NCI-H460 (cell line): Measurements from ENCODE around the gene AK9. TPM values are rescaled to one million over a fixed set of nuclear protein-coding genes. Genes with fewer than 3 reads are reported as not detected.
A peak's percentile ranks its signal among the peaks of the same experiment; 100 is the strongest.
"Not testable (repeated sequence)": the region's sequence is repeated elsewhere in the genome, so short reads cannot be mapped to it uniquely, and the experiment has no call there.

Experiments used
- DNase-seq: peaks from one replicate; pipeline ENCODE4 v3.0.0-alpha.2; 2016; ENCODE audit warnings: low read depth; ENCODE audit errors: extremely low read depth
- total RNA-seq: library from RNA; depleted of rRNA; stranded (reverse); fragments of >200 nt; shearing (Covaris generic); gene quantifications from 2 replicates; pipeline ENCODE4 v1.2.3, GENCODE V29; 2014

The AK9 gene
- total RNA-seq, 1 experiment from 2014 or later, result 5.6 TPM

DNA sequence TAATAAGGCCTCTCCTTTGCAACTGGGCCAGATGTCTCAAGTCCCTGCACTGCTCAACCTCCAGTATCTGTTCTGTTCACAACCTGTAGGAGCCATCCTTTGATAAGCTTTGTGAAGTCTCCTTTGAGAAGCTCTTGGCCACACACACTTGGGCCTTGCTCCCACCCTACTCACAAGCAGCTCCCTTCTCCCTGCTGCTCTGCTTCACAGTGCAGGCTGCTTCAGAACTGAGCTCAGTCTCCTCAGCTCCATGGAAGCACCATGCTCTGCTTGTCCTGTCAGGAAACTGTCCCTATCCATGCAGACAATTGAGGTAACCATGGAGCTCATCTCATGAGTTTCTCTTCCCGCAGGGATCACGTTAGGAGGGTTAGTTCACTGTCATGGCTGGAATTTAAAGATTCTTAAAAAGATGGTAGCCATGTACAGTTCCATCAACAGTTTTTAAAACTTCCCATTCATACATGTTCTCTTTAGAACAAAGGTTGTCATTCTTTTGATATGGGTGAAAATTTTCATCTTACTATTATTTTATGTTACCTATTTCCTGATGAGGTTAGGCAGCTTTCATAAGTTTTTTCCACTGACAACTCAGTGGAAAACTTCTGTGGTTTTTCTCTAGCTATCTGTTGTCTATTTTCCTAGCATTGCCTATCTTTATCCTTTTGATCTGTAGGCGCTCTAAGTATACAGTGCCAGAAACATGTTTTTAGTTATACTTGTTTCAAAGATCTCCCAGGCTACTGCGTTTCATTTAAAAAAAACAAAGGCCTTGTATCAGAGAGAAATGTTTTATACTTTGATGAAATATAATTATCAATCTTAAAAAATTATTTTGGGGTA lies 62.6 kb downstream of the AK9 start:
- no peak for DNase-seq

DNA sequence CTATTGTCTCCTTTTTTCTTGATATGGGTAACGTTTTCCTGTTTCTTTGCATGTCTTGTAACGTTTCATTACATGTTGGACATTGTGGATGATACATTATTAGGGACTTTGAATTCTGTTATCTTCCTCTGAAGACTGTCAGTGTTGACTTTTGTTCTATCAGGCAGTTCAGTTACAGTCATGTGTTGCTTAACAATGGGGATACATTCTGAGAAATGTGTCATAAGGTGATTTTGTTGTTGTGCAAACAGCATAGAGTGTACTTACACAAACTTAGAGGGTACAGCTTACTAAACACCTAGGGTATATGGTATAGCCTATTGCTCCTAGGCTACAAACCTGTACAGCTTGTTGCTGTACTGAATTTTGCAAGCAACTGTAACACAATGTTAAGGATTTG lies 64.7 kb downstream of the AK9 start:
- no peak for DNase-seq

DNA sequence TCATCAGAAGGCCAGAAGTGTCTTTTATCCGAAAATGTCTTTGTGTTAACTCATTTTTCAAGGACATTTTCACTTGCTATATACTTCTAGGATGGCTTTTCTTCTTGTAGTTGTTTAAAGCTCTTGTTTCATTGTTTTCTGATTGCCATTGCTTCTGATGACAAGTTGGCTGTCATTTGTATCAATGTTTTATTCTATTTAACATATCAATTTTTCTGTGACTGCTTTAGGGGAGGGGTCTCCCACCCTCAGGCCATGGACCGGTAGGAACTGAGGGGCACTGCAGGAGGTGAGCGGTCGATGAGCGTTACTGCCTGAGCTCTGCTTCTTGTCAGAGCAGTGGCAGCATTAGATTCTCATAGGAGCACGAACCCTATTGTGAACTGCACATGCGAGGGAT lies 65.8 kb downstream of the AK9 start:
- no peak for DNase-seq

DNA sequence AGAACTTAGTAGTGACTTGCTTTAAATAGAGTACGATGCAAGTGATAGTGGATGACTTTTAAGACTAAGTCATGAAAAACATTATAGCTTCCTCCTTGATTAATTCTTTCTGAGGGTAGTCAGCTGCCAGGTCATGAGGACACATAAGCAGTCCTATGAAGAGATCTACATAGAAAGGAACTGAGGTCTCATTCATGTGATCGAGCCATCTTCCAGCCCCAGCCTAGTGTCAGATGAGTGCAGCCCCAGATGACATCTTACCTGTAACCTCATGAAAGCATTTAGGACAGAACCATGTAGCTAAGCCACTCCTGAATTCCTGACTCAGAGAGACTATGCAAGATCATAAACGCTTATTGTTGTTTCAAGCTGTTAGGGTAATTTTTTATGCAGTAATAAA lies 67.7 kb downstream of the AK9 start:
- no peak for DNase-seq

DNA sequence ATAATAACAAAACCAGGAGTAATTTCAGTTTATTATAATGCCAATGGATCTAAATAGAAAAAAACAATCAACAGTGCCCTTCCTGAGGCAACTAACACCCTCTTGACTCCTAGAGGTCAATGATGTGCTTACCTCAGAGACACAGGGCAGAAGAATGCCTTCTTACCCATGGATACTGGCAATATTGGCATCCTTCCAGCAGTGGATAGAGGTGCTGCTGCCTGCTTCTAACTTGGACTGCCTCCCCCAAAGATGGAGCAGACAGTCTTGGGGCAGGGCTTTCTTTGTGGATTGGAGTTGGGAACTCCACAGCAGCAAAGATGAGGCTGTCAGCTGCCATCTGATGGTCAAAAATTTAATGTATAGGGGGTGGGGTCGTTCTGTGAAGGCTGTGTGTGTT lies 78.7 kb downstream of the AK9 start:
- no peak for DNase-seq

DNA sequence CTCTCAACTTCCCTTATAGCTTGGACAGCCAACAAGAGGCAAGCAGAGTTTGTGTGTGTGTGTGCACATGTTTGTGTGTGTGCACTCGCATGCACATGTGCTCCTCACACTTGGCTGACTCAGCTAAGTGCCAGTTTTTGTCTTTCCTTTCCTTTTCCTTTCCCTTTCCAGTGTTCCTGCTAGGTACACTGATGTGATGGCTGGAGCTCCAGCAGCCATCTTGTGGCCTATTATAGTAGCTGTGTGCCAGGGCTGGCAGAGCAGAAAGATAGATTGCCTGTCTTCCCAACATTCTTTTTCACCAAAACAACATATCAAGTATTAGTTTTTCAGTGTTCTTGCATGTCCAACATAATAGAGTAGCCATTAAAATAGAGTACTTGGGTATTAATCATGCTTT lies 79.5 kb downstream of the AK9 start:
- DNase-seq, result no peak

DNA sequence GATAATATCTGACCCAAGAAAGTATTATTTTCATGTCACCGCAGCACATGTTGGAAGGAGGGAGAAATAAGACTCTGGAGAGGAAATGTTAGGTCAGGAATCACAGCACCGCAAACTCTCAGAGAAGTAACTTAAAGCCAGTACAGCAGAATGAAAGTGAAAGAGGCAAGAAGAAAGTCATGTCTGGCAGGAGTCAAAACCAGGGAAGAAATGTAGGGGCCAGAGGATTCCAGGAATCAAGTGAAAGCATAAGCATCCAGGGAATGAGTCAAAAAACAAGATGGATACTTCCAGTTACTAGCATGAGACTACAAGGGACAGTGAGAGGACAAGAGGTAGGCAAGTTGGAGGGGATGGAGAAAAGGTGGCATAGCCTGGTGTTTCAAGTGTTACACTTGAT lies 80.4 kb downstream of the AK9 start:
- no peak for DNase-seq

DNA sequence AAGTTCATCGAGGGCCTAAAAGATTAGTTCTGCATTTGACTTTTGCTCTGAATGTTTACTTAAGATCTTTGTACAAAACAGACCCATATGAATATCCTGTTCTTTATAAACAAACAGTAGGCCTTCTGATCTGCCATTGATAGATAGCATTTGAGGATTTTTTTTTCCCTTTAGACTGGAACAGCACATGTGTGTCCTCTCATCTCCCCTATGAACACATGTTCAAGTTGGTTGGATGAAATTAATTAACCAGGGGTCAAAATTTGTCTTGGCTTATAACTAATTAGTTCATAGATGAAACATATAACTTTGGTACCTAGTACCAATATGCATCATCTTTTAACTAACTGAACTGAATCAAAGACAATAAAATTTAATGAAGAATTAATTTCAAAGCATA lies 81.3 kb downstream of the AK9 start:
- no peak for DNase-seq

DNA sequence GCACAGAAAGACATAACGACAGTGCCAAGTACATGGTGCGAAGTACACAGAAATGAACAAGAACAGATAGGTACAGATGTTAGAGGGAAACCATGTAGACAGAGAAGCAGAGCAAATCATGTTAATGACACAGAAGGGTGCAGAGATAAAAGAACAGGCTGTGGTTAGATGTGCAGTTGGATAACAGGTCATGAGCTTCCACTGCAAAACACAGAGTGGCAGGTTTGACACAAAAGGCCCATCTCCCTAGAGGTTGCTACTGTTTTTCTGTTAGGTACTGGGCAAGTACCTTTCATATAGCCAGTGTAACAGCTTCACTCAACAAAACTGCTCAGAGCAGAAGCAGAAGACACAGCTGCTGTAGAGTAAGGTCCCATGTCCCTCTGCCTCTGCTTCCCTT lies 84.6 kb downstream of the AK9 start:
- no peak for DNase-seq

DNA sequence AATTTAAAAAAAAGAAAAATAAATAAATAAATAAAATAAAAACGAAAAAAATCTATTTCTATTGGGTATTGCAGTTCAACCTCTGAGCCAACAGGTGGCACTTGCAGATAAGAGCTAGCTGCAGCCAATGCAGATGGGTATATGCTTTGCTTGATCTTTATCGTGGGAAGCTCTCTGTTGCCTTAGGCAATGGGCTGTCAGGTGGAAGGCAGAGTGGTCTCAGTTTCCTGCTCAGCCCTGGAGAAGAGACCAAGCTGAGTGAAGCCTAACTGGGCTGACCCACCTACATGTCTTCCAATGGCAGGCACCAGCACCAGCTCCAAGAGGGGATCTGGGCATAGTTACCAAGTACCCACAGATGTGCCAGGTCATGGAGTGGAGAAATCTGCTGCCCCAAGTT lies 95.0 kb downstream of the AK9 start:
- no peak for DNase-seq

DNA sequence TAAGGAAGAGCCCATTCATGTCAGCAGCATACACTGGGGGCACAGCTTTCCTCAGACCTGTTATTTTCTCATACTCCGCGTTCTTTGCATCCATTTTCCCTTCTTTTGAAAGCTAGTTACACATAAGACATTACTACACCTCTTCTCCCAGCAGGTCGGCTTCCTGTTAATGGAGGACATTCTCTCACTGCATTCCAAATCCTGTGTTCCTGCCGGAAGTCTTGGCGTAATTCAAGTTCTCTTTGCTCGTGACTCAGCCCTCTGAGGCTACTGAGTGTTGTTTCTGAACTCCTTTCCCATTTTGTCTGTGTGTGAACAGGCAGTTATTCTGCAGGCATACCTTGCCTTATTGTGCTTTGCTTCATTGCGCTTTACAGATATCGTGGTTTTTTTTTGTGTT lies 110.5 kb downstream of the AK9 start:
- no peak for DNase-seq

DNA sequence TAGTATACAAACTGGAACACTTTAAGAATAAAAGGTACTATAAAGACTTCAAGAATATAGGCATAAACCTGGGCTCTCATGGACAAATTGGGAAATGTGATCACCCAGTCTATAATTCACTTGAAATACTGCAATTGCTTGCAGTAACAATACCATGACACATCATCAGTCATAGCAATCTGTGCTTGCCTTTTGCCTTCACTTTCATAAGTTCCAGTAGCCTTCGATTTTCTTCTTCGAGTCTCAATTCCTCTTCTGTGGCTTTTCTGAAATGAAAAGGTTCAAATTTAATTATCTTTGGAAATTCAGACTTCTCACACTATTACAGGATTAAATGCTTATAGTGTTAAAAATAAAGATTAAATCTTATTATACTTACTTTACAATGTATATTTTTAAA lies 111.6 kb downstream of the AK9 start:
- DNase-seq, result no peak

DNA sequence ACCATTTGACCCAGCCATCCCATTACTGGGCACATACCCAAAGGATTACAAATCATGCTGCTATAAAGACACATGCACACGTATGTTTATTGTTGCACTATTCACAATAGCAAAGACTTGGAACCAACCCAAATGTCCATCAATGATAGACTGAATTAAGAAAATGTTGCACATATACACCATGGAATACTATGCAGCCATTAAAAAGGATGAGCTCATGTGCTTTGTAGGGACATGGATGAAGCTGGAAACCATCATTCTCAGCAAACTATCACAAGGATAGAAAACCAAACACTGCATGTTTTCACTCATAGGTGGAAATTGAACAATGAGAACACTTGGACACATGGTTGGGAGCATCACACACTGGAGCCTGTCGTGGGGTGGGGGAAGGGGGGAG lies 121.1 kb downstream of the AK9 start:
- DNase-seq, result not testable (repeated sequence)

DNA sequence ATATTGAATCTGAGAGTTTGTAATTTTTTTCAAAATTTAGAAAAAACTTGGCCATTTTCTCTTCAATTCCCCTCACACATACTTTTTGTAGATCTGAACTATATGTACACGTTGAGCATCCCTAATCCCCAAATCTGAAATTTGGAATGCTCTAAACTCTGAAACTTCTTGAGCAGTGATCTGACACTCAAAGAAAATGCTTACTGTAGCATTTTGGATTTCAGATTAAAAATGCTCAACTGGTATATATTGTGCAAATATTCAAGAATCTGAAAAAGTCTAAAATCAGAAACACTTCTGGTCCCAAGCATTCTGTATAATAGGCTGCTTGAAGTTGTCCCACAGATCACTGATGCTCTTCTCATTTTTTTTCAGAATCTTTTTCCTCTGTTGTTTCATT lies 129.2 kb downstream of the AK9 start:
- no peak for DNase-seq

DNA sequence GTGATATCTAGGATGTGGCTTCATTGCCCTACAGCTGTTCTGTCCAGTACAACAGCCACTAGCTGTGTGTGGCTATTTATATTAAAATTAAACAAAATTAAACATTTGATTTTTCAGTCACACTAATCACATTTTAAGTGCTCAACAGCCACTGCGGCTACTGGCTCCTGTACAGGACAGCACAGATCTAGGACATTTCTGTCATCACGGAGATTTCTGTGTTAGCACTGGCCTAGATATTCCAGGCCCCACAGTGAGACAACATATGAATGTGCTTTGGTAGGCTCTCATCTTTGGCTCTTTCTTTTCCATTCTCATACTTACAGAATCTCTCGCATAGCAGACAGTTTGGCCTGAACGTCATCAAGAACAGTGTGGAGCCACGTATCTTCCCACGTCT lies 159.6 kb downstream of the AK9 start:
- no peak for DNase-seq

DNA sequence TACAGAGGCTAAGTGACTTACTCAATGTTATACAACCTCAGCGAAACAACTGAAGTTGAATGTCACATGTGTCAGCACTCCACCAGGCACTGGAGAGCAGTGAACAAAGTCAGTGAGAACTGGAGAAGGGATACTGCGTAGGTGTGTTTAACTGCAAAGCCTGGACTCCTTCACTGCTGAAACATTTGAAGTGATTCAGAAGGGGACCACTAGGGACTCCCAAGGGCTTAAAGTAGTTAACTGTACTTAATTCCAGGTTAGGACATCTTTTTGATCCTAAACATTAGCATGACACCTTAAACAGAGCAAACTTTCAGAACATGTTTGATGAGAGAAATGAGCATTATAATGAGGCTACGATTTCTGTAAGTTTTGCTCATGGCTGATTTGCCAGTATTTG lies 163.0 kb downstream of the AK9 start:
- DNase-seq, result no peak

DNA sequence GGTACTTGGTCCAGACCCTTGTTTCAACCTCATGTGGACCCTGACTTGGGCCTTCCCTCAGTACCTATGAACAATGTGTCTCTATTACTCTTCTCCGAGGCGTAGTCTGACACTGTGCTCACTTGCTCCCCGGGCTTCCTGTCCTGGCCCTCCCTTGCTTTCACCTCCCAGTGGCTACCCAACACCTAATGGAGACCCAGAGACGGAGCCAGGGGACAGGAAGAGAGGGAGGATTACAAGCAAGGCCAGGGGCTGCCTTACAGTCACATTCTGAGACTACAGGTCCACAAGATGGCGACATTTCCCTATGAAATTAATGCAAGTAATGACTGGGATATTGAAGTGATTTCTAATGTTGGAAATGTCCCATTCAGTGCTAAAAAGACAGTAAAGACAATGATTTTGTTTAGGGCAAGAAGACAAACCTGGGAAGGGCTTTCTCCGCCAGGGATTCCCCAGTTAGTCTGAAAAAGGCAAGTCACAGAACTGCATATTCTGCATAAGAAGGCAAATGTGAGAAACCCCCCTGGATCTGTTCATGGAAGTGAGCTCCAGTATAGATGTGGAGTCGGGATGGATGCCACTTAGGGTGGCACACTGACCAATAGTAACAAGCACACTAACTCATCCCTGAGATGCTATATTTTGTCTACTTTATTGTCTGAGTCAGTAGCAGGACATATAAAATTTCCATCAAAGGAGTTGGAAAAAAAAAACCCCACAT lies 163.9 kb downstream of the AK9 start:
- DNase-seq, result peak; percentile 62

DNA sequence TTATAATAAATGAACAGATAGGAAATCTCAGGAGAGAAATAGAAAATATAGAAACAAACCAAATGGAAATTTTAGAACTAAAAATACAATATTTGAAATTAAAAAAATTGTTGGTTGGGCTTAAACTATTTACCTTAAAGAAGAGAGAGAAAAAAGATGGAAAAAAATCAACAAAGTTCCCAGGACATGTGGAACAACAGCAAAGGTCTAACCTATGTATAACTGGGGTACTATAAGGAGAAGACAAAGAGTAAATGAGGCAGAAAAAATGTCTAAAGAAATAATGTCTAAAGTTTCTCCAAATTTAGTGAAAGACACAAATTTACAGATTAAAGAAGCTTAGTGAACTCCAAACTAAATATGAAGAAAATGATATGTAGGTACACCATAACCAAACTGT lies 166.9 kb downstream of the AK9 start:
- no peak for DNase-seq

DNA sequence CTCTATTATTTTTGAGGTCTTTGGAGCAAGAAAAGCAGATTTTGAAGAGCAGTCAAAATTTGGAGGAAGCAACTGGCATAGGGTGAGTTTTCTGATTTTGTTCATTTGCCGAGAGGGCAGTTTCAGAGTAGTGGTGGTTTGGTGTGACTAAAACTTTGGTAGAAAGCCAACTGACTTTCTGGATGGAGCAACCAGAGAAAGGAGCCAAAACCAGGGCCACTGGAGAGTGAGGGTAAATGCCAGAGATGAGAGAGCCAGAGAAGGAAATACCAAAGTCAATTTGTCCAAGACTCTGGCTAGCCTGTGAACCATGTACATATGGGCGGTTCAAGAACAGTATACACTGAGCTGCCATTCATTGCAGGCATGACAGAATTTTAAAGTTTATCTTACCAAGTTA lies 167.5 kb downstream of the AK9 start:
- no peak for DNase-seq

DNA sequence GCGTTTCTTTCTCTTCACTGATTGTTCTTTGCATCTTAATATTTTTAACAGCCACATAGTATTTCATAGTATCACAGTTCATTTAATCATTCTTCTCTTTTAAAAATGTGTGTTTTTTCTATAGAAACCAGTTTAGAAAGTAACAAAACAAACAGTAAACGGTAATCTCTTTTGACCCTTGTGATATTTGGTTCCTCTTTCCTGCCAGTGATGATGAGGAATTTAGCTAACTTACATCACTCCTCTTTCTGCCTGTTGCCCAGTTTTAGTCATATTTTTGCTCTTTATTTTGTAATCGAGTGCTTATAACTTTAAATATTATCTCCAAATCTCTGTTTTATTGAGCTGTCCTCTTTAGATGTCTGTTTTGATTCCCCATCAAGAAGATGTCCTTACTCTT lies 169.9 kb downstream of the AK9 start:
- no peak for DNase-seq

DNA sequence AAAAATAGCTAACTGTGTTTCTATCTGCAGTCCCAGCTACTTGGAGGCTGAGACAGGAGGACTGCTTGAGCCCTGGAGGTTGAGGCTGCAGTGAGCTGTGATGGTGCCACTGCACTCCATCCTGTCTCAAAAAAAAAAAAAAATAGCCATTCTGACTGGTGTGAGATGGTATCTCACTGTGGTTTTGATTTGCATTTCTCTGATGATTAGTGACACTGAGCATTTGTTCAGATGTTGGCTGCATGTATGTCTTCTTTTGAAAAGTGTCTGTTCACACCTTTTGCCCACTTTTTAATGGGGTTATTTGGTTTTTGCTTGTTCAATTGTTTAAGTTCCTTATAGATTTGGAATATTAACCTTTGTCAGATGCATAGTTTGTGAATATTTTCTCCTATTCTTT lies 171.4 kb downstream of the AK9 start:
- not testable (repeated sequence) for DNase-seq

DNA sequence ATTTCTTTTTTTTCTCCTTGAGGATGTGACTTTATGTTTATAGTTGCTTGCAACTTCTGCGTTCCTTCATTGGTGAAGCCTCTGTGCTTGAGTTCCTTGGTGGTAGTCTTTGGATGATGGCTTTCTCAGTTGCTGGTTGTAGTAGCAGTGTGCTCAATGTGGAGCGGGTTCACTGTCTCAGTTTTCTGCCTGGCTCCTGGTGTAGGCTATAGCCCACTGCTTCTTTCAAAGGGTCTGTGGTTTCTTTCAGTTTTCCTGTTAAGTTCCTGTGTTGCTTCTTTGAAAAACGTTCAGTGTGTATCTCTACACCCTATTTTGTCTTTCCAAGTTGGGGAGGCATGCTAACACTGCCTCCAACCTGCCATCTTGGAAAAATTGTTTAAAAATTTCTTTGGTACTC lies 174.1 kb downstream of the AK9 start:
- no peak for DNase-seq
